ENCODE results near the gene MTM1.

- TF ChIP-seq, protein P1, sequence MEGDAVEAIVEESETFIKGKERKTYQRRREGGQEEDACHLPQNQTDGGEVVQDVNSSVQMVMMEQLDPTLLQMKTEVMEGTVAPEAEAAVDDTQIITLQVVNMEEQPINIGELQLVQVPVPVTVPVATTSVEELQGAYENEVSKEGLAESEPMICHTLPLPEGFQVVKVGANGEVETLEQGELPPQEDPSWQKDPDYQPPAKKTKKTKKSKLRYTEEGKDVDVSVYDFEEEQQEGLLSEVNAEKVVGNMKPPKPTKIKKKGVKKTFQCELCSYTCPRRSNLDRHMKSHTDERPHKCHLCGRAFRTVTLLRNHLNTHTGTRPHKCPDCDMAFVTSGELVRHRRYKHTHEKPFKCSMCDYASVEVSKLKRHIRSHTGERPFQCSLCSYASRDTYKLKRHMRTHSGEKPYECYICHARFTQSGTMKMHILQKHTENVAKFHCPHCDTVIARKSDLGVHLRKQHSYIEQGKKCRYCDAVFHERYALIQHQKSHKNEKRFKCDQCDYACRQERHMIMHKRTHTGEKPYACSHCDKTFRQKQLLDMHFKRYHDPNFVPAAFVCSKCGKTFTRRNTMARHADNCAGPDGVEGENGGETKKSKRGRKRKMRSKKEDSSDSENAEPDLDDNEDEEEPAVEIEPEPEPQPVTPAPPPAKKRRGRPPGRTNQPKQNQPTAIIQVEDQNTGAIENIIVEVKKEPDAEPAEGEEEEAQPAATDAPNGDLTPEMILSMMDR (IDR thresholded peaks at IDR 0.05), result no peak
- TF ChIP-seq POLR2A (IDR thresholded peaks at IDR 0.05), result no peak
- no peak for TF ChIP-seq EP300 (IDR thresholded peaks at IDR 0.05; ENCODE audit: low read depth)
These were observed 107.8 kb downstream of the MTM1 start for GRCh38 chrX:150676221-150676620.
